CD14-positive monocyte (primary cell): Measurements from ENCODE around the gene CTU1. TPM values are rescaled to one million over a fixed set of nuclear protein-coding genes. Genes with fewer than 3 reads are reported as not detected.

Experiments
- DNase-seq, 3 donors: peaks; one replicate each; pipeline ENCODE4 v3.0.0-alpha.2; 2011 to 2022
- H2AFZ ChIP-seq: 2 replicates; pipeline ENCODE4 v1.6.0; 2012; ENCODE audit warnings: mild to moderate bottlenecking, low read depth, low read length, inconsistent platforms; ENCODE audit not compliant: insufficient read depth, poor library complexity, severe bottlenecking
- H3K27ac ChIP-seq, 2 donors: 1 replicate in 1 of 2; 2 replicates in 1 of 2; pipeline ENCODE4 v1.5.1; 2012 to 2013; ENCODE audit warnings: low read length in 2 of 2, control low read depth in 1 of 2, inconsistent platforms in 1 of 2, low read depth in 1 of 2, mild to moderate bottlenecking in 1 of 2
- H3K27me3 ChIP-seq, 2 donors: one replicate each; pipeline versions ENCODE4 v1.6.0 to v1.6.1; 2011 to 2013; ENCODE audit warnings: low read length in 2 of 2; ENCODE audit not compliant: control insufficient read depth in 2 of 2, insufficient read depth in 2 of 2
- H3K36me3 ChIP-seq, 2 donors: replicated peaks in 1 of 2; 1 replicate in 1 of 2; 2 replicates in 1 of 2; pipeline versions ENCODE4 v1.5.1 to v1.6.1; 2012 to 2013; ENCODE audit warnings: low read length in 2 of 2, control low read depth in 1 of 2, inconsistent platforms in 1 of 2, mild to moderate bottlenecking in 1 of 2; ENCODE audit not compliant: insufficient read depth in 2 of 2, control insufficient read depth in 1 of 2
- H3K4me1 ChIP-seq, 2 donors: 1 replicate in 1 of 2; 2 replicates in 1 of 2; pipeline versions ENCODE4 v1.5.1 to v1.6.1; 2012 to 2013; ENCODE audit warnings: low read length in 2 of 2, control low read depth in 1 of 2, inconsistent platforms in 1 of 2, mild to moderate bottlenecking in 1 of 2, moderate library complexity in 1 of 2; ENCODE audit not compliant: insufficient read depth in 2 of 2, control insufficient read depth in 1 of 2
- H3K4me2 ChIP-seq: replicated peaks from 2 replicates; pipeline ENCODE3; 2012; ENCODE audit warnings: low read length, moderate library complexity, mild to moderate bottlenecking; ENCODE audit not compliant: poor library complexity, severe bottlenecking; ENCODE audit errors: extremely low read depth
- H3K4me3 ChIP-seq, 3 experiments: fragments of 200-600 bp in 1 of 3; sonication (generic) in 1 of 3; replicated peaks in 1 of 3; 1 replicate in 2 of 3; 2 replicates in 1 of 3; pipeline ENCODE4 v1.5.1; 2011 to 2013; ENCODE audit warnings: low read length in 3 of 3, mild to moderate bottlenecking in 3 of 3, control low read depth in 2 of 3, low read depth in 2 of 3, inconsistent platforms in 1 of 3, moderate library complexity in 1 of 3
- H3K79me2 ChIP-seq: 2 replicates; pipeline ENCODE4 v1.6.0; 2012; ENCODE audit warnings: mild to moderate bottlenecking, control low read depth, inconsistent platforms, low read length, moderate library complexity; ENCODE audit not compliant: insufficient read depth
- H3K9ac ChIP-seq: 2 replicates; pipeline ENCODE4 v1.6.0; 2017; ENCODE audit warnings: low read length, mild to moderate bottlenecking; ENCODE audit not compliant: insufficient read depth, poor library complexity, severe bottlenecking
- H3K9me3 ChIP-seq, 2 donors: replicated peaks in 1 of 2; 1 replicate in 1 of 2; 2 replicates in 1 of 2; pipeline versions ENCODE4 v1.5.1 to v1.6.1; 2012 to 2013; ENCODE audit warnings: low read length in 2 of 2, control low read depth in 1 of 2; ENCODE audit not compliant: control insufficient read depth in 1 of 2, insufficient read depth in 1 of 2
- H4K20me1 ChIP-seq: 2 replicates; pipeline ENCODE4 v1.6.0; 2012; ENCODE audit warnings: mild to moderate bottlenecking, low read length, control low read depth, moderate library complexity; ENCODE audit not compliant: insufficient read depth
- H3K27ac Mint-ChIP-seq, 7 donors: one replicate each; pipeline ENCODE4 v1.8.0; 2020; ENCODE audit warnings: mild to moderate bottlenecking in 7 of 7, mixed read lengths in 7 of 7, moderate library complexity in 6 of 7, inconsistent platforms in 2 of 7
- H3K27me3 Mint-ChIP-seq, 3 donors: one replicate each; pipeline ENCODE4 v1.8.0; 2021 to 2022; ENCODE audit warnings: low read depth in 3 of 3, mild to moderate bottlenecking in 3 of 3, mixed read lengths in 3 of 3, moderate library complexity in 3 of 3, inconsistent platforms in 1 of 3
- H3K36me3 Mint-ChIP-seq, 2 donors: one replicate each; pipeline ENCODE4 v1.8.0; 2020; ENCODE audit warnings: mixed read lengths in 2 of 2, inconsistent platforms in 1 of 2, mild to moderate bottlenecking in 1 of 2
- H3K4me1 Mint-ChIP-seq: one replicate; pipeline ENCODE4 v1.8.0; 2020; ENCODE audit warnings: mild to moderate bottlenecking, mixed read lengths
- H3K4me3 Mint-ChIP-seq, 2 donors: one replicate each; pipeline ENCODE4 v1.8.0; 2020; ENCODE audit warnings: mild to moderate bottlenecking in 2 of 2, mixed read lengths in 2 of 2, moderate library complexity in 1 of 2
- H3K9me3 Mint-ChIP-seq, 7 donors: one replicate each; pipeline ENCODE4 v1.8.0; 2020 to 2022; ENCODE audit warnings: mixed read lengths in 7 of 7, mild to moderate bottlenecking in 6 of 7, moderate library complexity in 6 of 7, inconsistent platforms in 2 of 7
- WGBS: methylation state at CpG from one replicate; pipeline ENCODE4 v1.1.5; 2013; ENCODE audit warnings: missing lambda C conversion rate; ENCODE audit not compliant: insufficient coverage; 5-methylcytosine and 5-hydroxymethylcytosine counted together
- intact Hi-C, 2 donors: fragments of 100-400 bp; cut with micrococcal nuclease; formaldehyde crosslinking; loops; one replicate each; pipeline versions ENCODE4 v1.15.0 to v1.15.1; 2023
- polyA plus RNA-seq, 3 donors: library from polyadenylated mRNA; depleted of rRNA in 1 of 3; unstranded in 2 of 3; stranded (reverse) in 1 of 3; fragments of 300-500 nt in 2 of 3; fragments of >200 nt in 1 of 3; fragmentation: Illumina TruSeq in 2 of 3; gene quantifications; 1 replicate in 2 of 3; 2 replicates in 1 of 3; pipeline ENCODE4 v1.2.3, GENCODE V29; 2012 to 2021
- TF ChIP-seq, protein P1 (sequence below): fragments of 200-600 bp; IDR thresholded peaks from one replicate; pipeline ENCODE4 v1.8.0; 2022; ENCODE audit warnings: antibody characterized with exemption, mild to moderate bottlenecking

The CTU1 gene
- polyA plus RNA-seq, 3 donors: 0.75 to 3.0 (median 2.9) TPM

DNA sequence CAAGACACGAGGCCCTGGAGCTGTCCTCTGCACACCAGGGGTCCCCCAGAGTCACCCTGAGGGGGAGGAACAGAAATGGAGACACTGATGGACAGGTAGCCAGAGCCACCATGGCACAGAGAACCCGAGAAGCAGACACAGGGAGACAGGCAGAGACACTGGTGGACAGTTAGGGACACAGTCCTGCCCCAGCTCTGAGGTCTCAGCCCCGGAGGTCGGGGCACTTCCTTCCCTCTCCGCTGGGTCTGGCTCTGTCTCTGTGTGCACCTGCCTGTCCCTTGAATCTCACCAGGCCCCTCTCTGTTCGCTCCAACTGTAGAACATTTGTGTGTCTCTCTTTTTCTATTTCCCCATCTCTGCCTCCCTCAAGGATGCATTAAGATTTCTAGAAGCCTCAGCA lies 30.1 kb downstream of the CTU1 start:
- H3K36me3 ChIP-seq: no peaks in the 10 kb centered on the region
- no peaks in the 10 kb centered on the region for H3K27me3 ChIP-seq
- H3K36me3 Mint-ChIP-seq: no peaks in the 10 kb centered on the region
- H3K27ac ChIP-seq: no peak overlapping the region
- no peak for DNase-seq
- H3K4me2 ChIP-seq: no peak overlapping the region
- TF ChIP-seq, protein P1, sequence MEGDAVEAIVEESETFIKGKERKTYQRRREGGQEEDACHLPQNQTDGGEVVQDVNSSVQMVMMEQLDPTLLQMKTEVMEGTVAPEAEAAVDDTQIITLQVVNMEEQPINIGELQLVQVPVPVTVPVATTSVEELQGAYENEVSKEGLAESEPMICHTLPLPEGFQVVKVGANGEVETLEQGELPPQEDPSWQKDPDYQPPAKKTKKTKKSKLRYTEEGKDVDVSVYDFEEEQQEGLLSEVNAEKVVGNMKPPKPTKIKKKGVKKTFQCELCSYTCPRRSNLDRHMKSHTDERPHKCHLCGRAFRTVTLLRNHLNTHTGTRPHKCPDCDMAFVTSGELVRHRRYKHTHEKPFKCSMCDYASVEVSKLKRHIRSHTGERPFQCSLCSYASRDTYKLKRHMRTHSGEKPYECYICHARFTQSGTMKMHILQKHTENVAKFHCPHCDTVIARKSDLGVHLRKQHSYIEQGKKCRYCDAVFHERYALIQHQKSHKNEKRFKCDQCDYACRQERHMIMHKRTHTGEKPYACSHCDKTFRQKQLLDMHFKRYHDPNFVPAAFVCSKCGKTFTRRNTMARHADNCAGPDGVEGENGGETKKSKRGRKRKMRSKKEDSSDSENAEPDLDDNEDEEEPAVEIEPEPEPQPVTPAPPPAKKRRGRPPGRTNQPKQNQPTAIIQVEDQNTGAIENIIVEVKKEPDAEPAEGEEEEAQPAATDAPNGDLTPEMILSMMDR: no peak
- H2AFZ ChIP-seq: no peak overlapping the region
- peaks cover 7 to 27% (median 16%) of the 10 kb centered on the region in 3 donors for H3K27me3 Mint-ChIP-seq
- intact Hi-C loops: no loop called here
- peaks cover 0 to 14% (median 9%) of the 10 kb centered on the region in 7 donors for H3K9me3 Mint-ChIP-seq
- H3K4me3 ChIP-seq: no peak overlapping the region
- H3K27ac Mint-ChIP-seq: no peak overlapping the region
- no peak overlapping the region for H3K4me3 Mint-ChIP-seq
- no peaks in the 10 kb centered on the region for H3K4me1 ChIP-seq
- no peaks in the 10 kb centered on the region for H3K4me1 Mint-ChIP-seq
- WGBS: 66% methylated on average over 4 of the region's 6 CpGs
- H4K20me1 ChIP-seq: no peaks in the 10 kb centered on the region
- no peak overlapping the region for H3K9ac ChIP-seq
- peaks cover 0 to 11% of the 10 kb centered on the region in 2 donors for H3K9me3 ChIP-seq
- no peaks in the 10 kb centered on the region for H3K79me2 ChIP-seq

GRCh38 chr19:51076631-51077213 lies 31.5 kb downstream of the CTU1 start:
- Mint-ChIP-seq H3K4me3 (no peak overlapping the region), H3K9me3 (peaks cover 0 to 16% (median 10%) of the 10 kb centered on the region in 7 donors), H3K27ac (peak overlapping the region in 1 of 7 donors; percentile 9), H3K4me1 (no peaks in the 10 kb centered on the region), H3K36me3 (no peaks in the 10 kb centered on the region), H3K27me3 (peaks cover 0 to 19% (median 9%) of the 10 kb centered on the region in 3 donors)
- no peaks in the 10 kb centered on the region for H3K27me3 ChIP-seq
- DNase-seq: no peak
- H4K20me1 ChIP-seq: no peaks in the 10 kb centered on the region
- no peaks in the 10 kb centered on the region for H3K4me1 ChIP-seq
- intact Hi-C loops: no loop called here
- no peak overlapping the region for H3K27ac ChIP-seq
- H3K9me3 ChIP-seq: peaks cover 0 to 12% of the 10 kb centered on the region in 2 donors
- no peaks in the 10 kb centered on the region for H3K79me2 ChIP-seq
- H2AFZ ChIP-seq: no peak overlapping the region
- H3K36me3 ChIP-seq: no peaks in the 10 kb centered on the region
- TF ChIP-seq, protein P1: no peak
- no peak overlapping the region for H3K9ac ChIP-seq
- H3K4me2 ChIP-seq: no peak overlapping the region
- H3K4me3 ChIP-seq: no peak overlapping the region
- 69% methylated on average over 4 of the region's 14 CpGs for WGBS
